ENCODE results near the gene YAP1.

YAP1 gene

GRCh38 chr11:102184269-102184987 is 74.2 kb downstream of the YAP1 start:
- Histone ChIP-seq H3K4me3 (ENCODE audit: low read depth, low read length) (no peak overlapping the region), H3K4me1 (ENCODE audit: control insufficient read depth, insufficient read depth, low read length) (peaks cover 14% of the 10 kb centered on the region), H3K9me3 (ENCODE audit: control insufficient read depth, insufficient read depth, low read depth, low read length) (no peaks in the 10 kb centered on the region), H3K27ac (ENCODE audit: extremely low read depth, low read depth, low read length) (no peak overlapping the region), H3K36me3 (ENCODE audit: control insufficient read depth in 2 of 2, insufficient read depth in 1 of 2, low read length in 2 of 2) (peaks cover 0 to 3% of the 10 kb centered on the region in 2 experiments; a peak in 2 of 3 replicates)
- TF ChIP-seq ZNF132 (tag by site-specific recombination; IDR thresholded peaks at IDR 0.05; ENCODE audit: borderline replicate concordance), result no peak
- POLR2A ChIA-PET, result no interaction called here
- CTCF ChIA-PET, result no interaction called here

DNA sequence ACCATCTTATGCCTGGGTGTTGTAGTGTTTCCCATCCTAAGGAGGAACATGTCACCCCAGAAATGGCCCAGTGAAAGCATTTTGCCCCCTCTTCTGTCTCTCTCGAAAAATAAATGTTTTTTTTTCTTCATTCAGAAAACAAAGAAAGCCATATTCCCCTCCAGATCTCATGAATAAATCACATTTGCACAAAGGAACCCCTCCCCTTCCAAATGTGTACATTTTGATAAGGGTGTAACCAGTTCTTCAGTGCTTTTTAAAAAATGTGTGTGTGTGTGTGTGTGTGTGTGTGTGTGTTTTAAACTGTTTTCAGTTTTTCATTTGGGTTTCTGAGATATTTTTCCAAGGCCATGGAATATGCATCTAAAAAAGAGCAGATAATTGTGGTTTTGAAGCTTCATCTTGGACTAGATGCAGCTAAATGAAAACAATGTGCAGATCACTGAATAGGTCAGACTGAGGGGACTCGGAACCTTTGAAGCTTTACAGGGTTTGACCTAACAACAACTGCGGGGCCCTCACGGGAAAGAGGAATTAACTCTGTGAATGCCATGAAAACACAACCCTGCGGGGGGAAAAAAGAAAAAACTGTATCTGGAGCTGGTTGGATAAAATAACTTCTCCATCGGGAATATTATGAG is 76.4 kb downstream of the YAP1 start:
- H3K36me3 ChIP-seq (ENCODE audit: control insufficient read depth in 2 of 2, insufficient read depth in 1 of 2, low read length in 2 of 2), result no peaks in the 10 kb centered on the region
- no peaks in the 10 kb centered on the region for H3K9me3 ChIP-seq (ENCODE audit: control insufficient read depth, insufficient read depth, low read depth, low read length)
- H3K27ac ChIP-seq (ENCODE audit: extremely low read depth, low read depth, low read length), result no peak overlapping the region
- TF ChIP-seq GLI2 (tag by site-specific recombination; IDR thresholded peaks at IDR 0.05; ENCODE audit: borderline replicate concordance, low read depth) (no peak), ZNF16 (tag by site-specific recombination; IDR thresholded peaks at IDR 0.05; ENCODE audit: low read depth) (no peak), BCL11A (tag by site-specific recombination; IDR thresholded peaks at IDR 0.05; ENCODE audit: low read depth) (no peak), ZNF302 (tag by site-specific recombination; IDR thresholded peaks at IDR 0.05; ENCODE audit: low read depth) (no peak), ZNF664 (tag by site-specific recombination; IDR thresholded peaks at IDR 0.05) (no peak), TCF7L2 (IDR thresholded peaks at IDR 0.05; ENCODE audit: borderline replicate concordance, low read depth, low read length) (peak; percentile 93), ZNF670 (tag by site-specific recombination; IDR thresholded peaks at IDR 0.05; ENCODE audit: low read depth) (no peak), ZBTB21 (tag by site-specific recombination; IDR thresholded peaks at IDR 0.05) (no peak), ZNF10 (tag by site-specific recombination; IDR thresholded peaks at IDR 0.05) (no peak), ZNF544 (tag by site-specific recombination; IDR thresholded peaks at IDR 0.05) (no peak)
- TF ChIP-seq, protein P1, sequence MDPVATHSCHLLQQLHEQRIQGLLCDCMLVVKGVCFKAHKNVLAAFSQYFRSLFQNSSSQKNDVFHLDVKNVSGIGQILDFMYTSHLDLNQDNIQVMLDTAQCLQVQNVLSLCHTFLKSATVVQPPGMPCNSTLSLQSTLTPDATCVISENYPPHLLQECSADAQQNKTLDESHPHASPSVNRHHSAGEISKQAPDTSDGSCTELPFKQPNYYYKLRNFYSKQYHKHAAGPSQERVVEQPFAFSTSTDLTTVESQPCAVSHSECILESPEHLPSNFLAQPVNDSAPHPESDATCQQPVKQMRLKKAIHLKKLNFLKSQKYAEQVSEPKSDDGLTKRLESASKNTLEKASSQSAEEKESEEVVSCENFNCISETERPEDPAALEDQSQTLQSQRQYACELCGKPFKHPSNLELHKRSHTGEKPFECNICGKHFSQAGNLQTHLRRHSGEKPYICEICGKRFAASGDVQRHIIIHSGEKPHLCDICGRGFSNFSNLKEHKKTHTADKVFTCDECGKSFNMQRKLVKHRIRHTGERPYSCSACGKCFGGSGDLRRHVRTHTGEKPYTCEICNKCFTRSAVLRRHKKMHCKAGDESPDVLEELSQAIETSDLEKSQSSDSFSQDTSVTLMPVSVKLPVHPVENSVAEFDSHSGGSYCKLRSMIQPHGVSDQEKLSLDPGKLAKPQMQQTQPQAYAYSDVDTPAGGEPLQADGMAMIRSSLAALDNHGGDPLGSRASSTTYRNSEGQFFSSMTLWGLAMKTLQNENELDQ (tag by site-specific recombination; IDR thresholded peaks at IDR 0.05; ENCODE audit: low read depth), result no peak
- TF ChIP-seq, protein P2, sequence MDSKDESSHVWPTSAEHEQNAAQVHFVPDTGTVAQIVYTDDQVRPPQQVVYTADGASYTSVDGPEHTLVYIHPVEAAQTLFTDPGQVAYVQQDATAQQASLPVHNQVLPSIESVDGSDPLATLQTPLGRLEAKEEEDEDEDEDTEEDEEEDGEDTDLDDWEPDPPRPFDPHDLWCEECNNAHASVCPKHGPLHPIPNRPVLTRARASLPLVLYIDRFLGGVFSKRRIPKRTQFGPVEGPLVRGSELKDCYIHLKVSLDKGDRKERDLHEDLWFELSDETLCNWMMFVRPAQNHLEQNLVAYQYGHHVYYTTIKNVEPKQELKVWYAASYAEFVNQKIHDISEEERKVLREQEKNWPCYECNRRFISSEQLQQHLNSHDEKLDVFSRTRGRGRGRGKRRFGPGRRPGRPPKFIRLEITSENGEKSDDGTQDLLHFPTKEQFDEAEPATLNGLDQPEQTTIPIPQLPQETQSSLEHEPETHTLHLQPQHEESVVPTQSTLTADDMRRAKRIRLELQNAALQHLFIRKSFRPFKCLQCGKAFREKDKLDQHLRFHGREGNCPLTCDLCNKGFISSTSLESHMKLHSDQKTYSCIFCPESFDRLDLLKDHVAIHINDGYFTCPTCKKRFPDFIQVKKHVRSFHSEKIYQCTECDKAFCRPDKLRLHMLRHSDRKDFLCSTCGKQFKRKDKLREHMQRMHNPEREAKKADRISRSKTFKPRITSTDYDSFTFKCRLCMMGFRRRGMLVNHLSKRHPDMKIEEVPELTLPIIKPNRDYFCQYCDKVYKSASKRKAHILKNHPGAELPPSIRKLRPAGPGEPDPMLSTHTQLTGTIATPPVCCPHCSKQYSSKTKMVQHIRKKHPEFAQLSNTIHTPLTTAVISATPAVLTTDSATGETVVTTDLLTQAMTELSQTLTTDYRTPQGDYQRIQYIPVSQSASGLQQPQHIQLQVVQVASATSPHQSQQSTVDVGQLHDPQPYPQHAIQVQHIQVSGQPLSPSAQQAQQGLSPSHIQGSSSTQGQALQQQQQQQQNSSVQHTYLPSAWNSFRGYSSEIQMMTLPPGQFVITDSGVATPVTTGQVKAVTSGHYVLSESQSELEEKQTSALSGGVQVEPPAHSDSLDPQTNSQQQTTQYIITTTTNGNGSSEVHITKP (tag by site-specific recombination; IDR thresholded peaks at IDR 0.05), result peak; percentile 71
- H3K4me3 ChIP-seq (ENCODE audit: low read depth, low read length), result no peak overlapping the region
- ChIA-PET POLR2A (no interaction called here), CTCF (interaction anchor here (1.1 kb wide), 1 partner anchor 82 kb away, joined by 3 read pairs; no protein-coding TSS in a partner anchor)
- H3K4me1 ChIP-seq (ENCODE audit: control insufficient read depth, insufficient read depth, low read length), result peaks cover 14% of the 10 kb centered on the region

Measured in HEK293 (cell line).